ENCODE data around the gene LDHAL6B. TPM values are rescaled to one million over a fixed set of nuclear protein-coding genes. Genes with fewer than 3 reads are reported as not detected.

Gene LDHAL6B
- polyA plus RNA-seq, 3 donors: not detected

DNA sequence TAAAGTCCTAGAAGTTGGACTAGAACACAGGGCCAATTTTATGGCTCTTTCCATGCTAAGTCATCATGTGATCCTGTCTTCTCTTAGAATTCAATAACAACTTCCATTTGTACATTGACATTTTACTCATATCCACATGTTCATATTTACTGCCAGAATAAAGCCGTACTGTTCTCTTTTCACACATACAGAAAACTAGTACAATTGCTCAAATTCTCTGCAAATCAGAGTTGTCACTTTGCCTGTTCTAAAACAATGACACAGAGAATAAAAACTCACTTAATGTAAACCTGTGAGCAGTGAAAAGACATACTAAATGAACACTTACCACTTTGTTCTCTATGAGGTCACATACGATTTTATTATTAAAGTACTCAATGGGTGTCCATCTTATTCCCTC lies 3.5 kb downstream of the LDHAL6B start:
- H3K4me3 Mint-ChIP-seq: no peak overlapping the region
- DNase-seq: no peak
- H4K20me1 ChIP-seq (ENCODE audit: insufficient read depth, low read length): no peaks in the 10 kb centered on the region
- H3K27ac Mint-ChIP-seq: no peak overlapping the region
- peaks cover 55 to 85% of the 10 kb centered on the region in 2 donors for H3K36me3 Mint-ChIP-seq
- H3K4me1 Mint-ChIP-seq: no peaks in the 10 kb centered on the region
- H3K79me2 ChIP-seq (ENCODE audit: insufficient read depth, low read length): no peaks in the 10 kb centered on the region
- no peaks in the 10 kb centered on the region for H3K27me3 ChIP-seq (ENCODE audit: control insufficient read depth in 2 of 2, insufficient read depth in 2 of 2, low read length in 2 of 2)
- H3K4me3 ChIP-seq (replicated peaks in 1 of 3; ENCODE audit: low read depth in 2 of 3, low read length in 3 of 3): no peak overlapping the region
- no peak overlapping the region for H3K27ac ChIP-seq (ENCODE audit: low read depth in 1 of 2, low read length in 2 of 2)
- intact Hi-C loops (cut with micrococcal nuclease): no loop called here
- no peak overlapping the region for H3K9ac ChIP-seq (ENCODE audit: insufficient read depth, low read length, poor library complexity, severe bottlenecking)
- 100% methylated on average over 1 of the region's 2 CpGs for WGBS (ENCODE audit: insufficient coverage)
- peaks cover 44 to 67% of the 10 kb centered on the region in 2 donors for H3K36me3 ChIP-seq (replicated peaks in 1 of 2; ENCODE audit: control insufficient read depth in 1 of 2, insufficient read depth in 2 of 2, low read length in 2 of 2)
- peaks cover 0 to 2% (median 0%) of the 10 kb centered on the region in 3 donors for H3K27me3 Mint-ChIP-seq (ENCODE audit: low read depth in 3 of 3)
- no peaks in the 10 kb centered on the region for H3K4me1 ChIP-seq (ENCODE audit: control insufficient read depth in 1 of 2, insufficient read depth in 2 of 2, low read length in 2 of 2)
- TF ChIP-seq, protein P1, sequence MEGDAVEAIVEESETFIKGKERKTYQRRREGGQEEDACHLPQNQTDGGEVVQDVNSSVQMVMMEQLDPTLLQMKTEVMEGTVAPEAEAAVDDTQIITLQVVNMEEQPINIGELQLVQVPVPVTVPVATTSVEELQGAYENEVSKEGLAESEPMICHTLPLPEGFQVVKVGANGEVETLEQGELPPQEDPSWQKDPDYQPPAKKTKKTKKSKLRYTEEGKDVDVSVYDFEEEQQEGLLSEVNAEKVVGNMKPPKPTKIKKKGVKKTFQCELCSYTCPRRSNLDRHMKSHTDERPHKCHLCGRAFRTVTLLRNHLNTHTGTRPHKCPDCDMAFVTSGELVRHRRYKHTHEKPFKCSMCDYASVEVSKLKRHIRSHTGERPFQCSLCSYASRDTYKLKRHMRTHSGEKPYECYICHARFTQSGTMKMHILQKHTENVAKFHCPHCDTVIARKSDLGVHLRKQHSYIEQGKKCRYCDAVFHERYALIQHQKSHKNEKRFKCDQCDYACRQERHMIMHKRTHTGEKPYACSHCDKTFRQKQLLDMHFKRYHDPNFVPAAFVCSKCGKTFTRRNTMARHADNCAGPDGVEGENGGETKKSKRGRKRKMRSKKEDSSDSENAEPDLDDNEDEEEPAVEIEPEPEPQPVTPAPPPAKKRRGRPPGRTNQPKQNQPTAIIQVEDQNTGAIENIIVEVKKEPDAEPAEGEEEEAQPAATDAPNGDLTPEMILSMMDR (IDR thresholded peaks at IDR 0.05): no peak
- H3K9me3 Mint-ChIP-seq: peaks cover 0 to 4% (median 0%) of the 10 kb centered on the region in 7 donors
- H3K9me3 ChIP-seq (replicated peaks in 1 of 2; ENCODE audit: control insufficient read depth in 1 of 2, insufficient read depth in 1 of 2, low read length in 2 of 2): no peaks in the 10 kb centered on the region
- H3K4me2 ChIP-seq (replicated peaks; ENCODE audit: extremely low read depth, low read length, poor library complexity, severe bottlenecking): no peak overlapping the region
- no peak overlapping the region for H2AFZ ChIP-seq (ENCODE audit: insufficient read depth, low read depth, low read length, poor library complexity, severe bottlenecking)

GRCh38 chr15:59216911-59217310 lies 10.3 kb downstream of the LDHAL6B start:
- Histone ChIP-seq H2AFZ (ENCODE audit: insufficient read depth, low read depth, low read length, poor library complexity, severe bottlenecking) (no peak overlapping the region), H3K4me1 (ENCODE audit: control insufficient read depth in 1 of 2, insufficient read depth in 2 of 2, low read length in 2 of 2) (no peaks in the 10 kb centered on the region), H3K4me3 (replicated peaks in 1 of 3; ENCODE audit: low read depth in 2 of 3, low read length in 3 of 3) (no peak overlapping the region), H3K36me3 (replicated peaks in 1 of 2; ENCODE audit: control insufficient read depth in 1 of 2, insufficient read depth in 2 of 2, low read length in 2 of 2) (peaks cover 33 to 65% of the 10 kb centered on the region in 2 donors), H3K27ac (ENCODE audit: low read depth in 1 of 2, low read length in 2 of 2) (no peak overlapping the region), H3K9me3 (replicated peaks in 1 of 2; ENCODE audit: control insufficient read depth in 1 of 2, insufficient read depth in 1 of 2, low read length in 2 of 2) (no peaks in the 10 kb centered on the region), H4K20me1 (ENCODE audit: insufficient read depth, low read length) (no peaks in the 10 kb centered on the region), H3K79me2 (ENCODE audit: insufficient read depth, low read length) (no peaks in the 10 kb centered on the region), H3K27me3 (ENCODE audit: control insufficient read depth in 2 of 2, insufficient read depth in 2 of 2, low read length in 2 of 2) (no peaks in the 10 kb centered on the region), H3K9ac (ENCODE audit: insufficient read depth, low read length, poor library complexity, severe bottlenecking) (no peak overlapping the region), H3K4me2 (replicated peaks; ENCODE audit: extremely low read depth, low read length, poor library complexity, severe bottlenecking) (no peak overlapping the region)
- Mint-ChIP-seq H3K27me3 (ENCODE audit: low read depth in 3 of 3) (peaks cover 0 to 2% (median 0%) of the 10 kb centered on the region in 3 donors), H3K4me1 (no peaks in the 10 kb centered on the region), H3K27ac (no peak overlapping the region), H3K9me3 (no peaks in the 10 kb centered on the region), H3K36me3 (peaks cover 61 to 65% of the 10 kb centered on the region in 2 donors), H3K4me3 (no peak overlapping the region)
- intact Hi-C loops (cut with micrococcal nuclease): no loop called here
- TF ChIP-seq, protein P1 (IDR thresholded peaks at IDR 0.05): no peak
- no peak for DNase-seq
- WGBS (ENCODE audit: insufficient coverage): no CpG with 5 or more reads among the region's 5 CpGs
